Ishikawa (cell line): Measurements from ENCODE around the gene ZCWPW1.
A peak's percentile ranks its signal among the peaks of the same experiment; 100 is the strongest.

Experiments used
- CREB1 ChIP-seq: IDR thresholded peaks from 2 replicates; pipeline ENCODE4 v1.6.1; 2012; ENCODE audit warnings: low read depth
- EGR1 ChIP-seq: IDR thresholded peaks from 2 replicates; pipeline ENCODE4 v1.6.1; 2012
- EP300 ChIP-seq: IDR thresholded peaks from 2 replicates; pipeline ENCODE4 v1.6.1; 2012; ENCODE audit warnings: borderline replicate concordance
- MAX ChIP-seq: IDR thresholded peaks from 2 replicates; pipeline ENCODE4 v1.6.1; 2012
- NFIC ChIP-seq: IDR thresholded peaks from 2 replicates; pipeline ENCODE4 v1.6.1; 2012
- RAD21 ChIP-seq: IDR thresholded peaks from 2 replicates; pipeline ENCODE4 v1.6.1; 2012; ENCODE audit warnings: low read depth
- REST ChIP-seq: IDR thresholded peaks from 2 replicates; pipeline ENCODE4 v1.6.1; 2012; ENCODE audit warnings: low read depth, mild to moderate bottlenecking
- TAF1 ChIP-seq: IDR thresholded peaks from 2 replicates; pipeline ENCODE4 v1.6.1; 2012; ENCODE audit warnings: low read depth, mild to moderate bottlenecking
- TCF12 ChIP-seq: IDR thresholded peaks from 2 replicates; pipeline ENCODE4 v1.6.1; 2012; ENCODE audit warnings: low read depth
- TEAD4 ChIP-seq: IDR thresholded peaks from 2 replicates; pipeline ENCODE4 v1.6.1; 2012
- YY1 ChIP-seq: IDR thresholded peaks from 2 replicates; pipeline ENCODE4 v1.6.1; 2012; ENCODE audit warnings: low read depth
- ZBTB7A ChIP-seq: IDR thresholded peaks from 2 replicates; pipeline ENCODE4 v1.6.1; 2012; ENCODE audit warnings: low read depth

DNA sequence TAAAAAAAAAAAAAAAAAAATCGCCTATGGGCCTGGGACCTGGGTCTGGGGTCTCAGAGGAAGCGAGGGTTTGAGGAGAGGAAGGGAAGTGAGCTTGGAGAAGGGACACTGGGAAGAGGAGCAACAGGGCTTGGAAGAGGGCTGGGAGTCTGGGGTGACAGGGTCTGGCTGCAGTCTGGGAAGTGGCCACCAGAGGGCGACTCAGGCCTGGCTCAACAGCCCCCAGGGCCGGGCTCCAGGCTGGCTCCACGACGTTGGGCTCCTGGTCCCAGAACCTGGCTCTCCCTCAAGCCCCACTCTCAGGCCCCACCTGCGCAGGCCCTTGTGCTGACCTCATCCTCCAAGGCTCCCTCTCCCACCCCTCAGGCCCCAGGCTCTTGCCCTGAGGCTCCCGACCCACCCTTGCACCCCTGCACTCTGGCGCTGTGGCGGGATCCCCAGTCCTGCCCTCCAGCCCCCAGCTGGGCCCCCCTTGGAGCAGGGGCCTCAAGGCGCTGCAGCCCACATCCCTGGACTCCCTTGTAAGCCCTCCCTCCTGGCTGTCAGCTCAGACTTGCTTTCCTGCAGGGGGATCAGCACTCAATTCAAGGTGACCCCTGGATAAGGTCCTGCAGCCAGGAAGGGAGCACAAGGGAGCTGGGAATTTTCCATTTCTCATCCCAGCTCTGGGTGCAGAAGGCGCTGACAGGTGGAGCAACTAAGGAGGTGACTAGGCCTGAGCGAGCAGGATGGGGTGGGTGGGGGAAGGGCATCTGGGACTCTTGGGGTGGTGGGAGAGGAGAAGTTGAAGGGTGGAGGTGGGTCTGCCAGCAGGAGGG is 40.9 kb upstream of the ZCWPW1 start:
- TF ChIP-seq YY1 (no peak), EP300 (no peak), MAX (0 out of 2 replicates have a peak, but pooled peaks have one; percentile 17), REST (no peak), NFIC (no peak), CREB1 (no peak), RAD21 (peak; percentile 89), TAF1 (no peak), ZBTB7A (no peak), EGR1 (no peak), TCF12 (no peak), TEAD4 (no peak)
